Measurements from ENCODE around the gene C17orf67.
"Not testable (repeated sequence)": the region's sequence is repeated elsewhere in the genome, so short reads cannot be mapped to it uniquely, and the experiment has no call there.

Gene C17orf67

GRCh38 chr17:56762988-56763387 is 70.7 kb downstream of the C17orf67 start:
- H3K27me3 ChIP-seq (replicated peaks; ENCODE audit: control insufficient read depth, insufficient read depth, low read length): no peaks in the 10 kb centered on the region

DNA sequence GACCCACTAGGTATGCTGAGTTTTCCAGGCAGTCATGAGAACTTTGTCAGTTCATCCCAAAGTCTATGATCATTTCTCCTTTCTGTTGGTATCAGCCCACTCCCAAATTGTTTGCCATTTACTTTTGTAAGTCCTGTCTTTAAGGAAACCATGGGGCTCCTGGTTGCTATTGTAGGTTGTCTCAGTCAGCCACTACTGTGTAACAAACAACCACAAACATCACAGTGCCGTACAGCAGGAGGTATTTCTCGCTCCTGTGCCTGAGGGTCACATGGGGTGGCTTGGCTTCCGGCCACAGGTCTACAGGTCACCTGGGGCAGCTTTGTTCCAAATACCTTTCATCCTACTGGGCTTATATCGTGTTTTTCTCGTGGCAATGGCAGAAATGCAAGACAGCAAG is 71.6 kb downstream of the C17orf67 start:
- DNase-seq (ENCODE audit: extremely low read depth, insufficient read length): no peak
- H3K4me3 ChIP-seq (replicated peaks; ENCODE audit: low read depth, low read length): no peak overlapping the region
- no peaks in the 10 kb centered on the region for H3K36me3 ChIP-seq (ENCODE audit: control insufficient read depth, insufficient read depth, low read length)
- TF ChIP-seq CTCF (IDR thresholded peaks at IDR 0.05; ENCODE audit: insufficient read depth, low read length, poor library complexity, severe bottlenecking): no peak
- no peaks in the 10 kb centered on the region for H3K27me3 ChIP-seq (replicated peaks; ENCODE audit: control insufficient read depth, insufficient read depth, low read length)

More at GRCh38 chr17:56762988-56763387, 70.7 kb downstream of the C17orf67 start:
- no peak overlapping the region for H3K4me3 ChIP-seq (replicated peaks; ENCODE audit: low read depth, low read length)
- no peak for TF ChIP-seq CTCF (IDR thresholded peaks at IDR 0.05; ENCODE audit: insufficient read depth, low read length, poor library complexity, severe bottlenecking)
- no peak for DNase-seq (ENCODE audit: extremely low read depth, insufficient read length)
- H3K36me3 ChIP-seq (ENCODE audit: control insufficient read depth, insufficient read depth, low read length): no peaks in the 10 kb centered on the region

DNA sequence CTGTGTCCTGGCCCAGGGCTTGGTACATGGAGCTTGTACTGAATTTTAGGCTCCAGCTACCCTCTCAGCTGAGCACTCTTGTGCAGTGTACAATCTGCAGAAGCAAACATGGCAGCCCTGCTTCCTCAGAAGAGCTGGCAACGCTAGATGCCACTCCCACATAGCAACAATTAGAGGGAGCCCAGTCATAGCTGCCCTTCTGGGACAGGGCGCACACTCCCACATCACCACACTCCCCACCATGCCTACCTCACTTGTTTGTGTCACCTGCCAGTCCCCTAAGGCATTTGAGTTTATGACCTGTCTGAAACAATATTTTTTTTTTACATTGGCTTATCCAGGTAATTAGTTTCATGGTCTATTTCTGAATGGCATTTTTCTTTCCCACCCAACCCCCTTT is 72.3 kb downstream of the C17orf67 start:
- no peaks in the 10 kb centered on the region for H3K27me3 ChIP-seq (replicated peaks; ENCODE audit: control insufficient read depth, insufficient read depth, low read length)
- H3K36me3 ChIP-seq (ENCODE audit: control insufficient read depth, insufficient read depth, low read length): no peaks in the 10 kb centered on the region
- no peak overlapping the region for H3K4me3 ChIP-seq (replicated peaks; ENCODE audit: low read depth, low read length)
- TF ChIP-seq CTCF (IDR thresholded peaks at IDR 0.05; ENCODE audit: insufficient read depth, low read length, poor library complexity, severe bottlenecking): no peak
- DNase-seq (ENCODE audit: extremely low read depth, insufficient read length): no peak

DNA sequence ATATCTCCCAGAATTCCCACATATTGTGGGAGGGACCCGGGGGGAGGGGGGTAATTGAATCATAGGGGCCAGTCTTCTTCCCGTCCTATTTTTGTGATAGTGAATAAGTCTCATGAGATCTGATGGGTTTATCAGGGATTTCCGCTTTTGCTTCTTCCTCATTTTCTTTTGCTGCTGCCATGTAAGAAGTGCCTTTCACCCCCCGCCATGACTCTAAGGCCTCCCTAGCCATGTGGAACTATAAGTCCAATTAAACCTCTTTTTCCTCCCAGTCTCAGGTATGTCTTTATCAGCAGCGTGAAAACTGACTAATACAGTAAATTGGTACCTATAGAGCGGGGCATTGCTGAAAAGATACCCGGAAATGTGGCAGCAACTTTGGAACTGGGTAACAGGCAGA is 76.1 kb downstream of the C17orf67 start:
- H3K36me3 ChIP-seq (ENCODE audit: control insufficient read depth, insufficient read depth, low read length); H3K4me3 ChIP-seq (replicated peaks; ENCODE audit: low read depth, low read length); H3K27me3 ChIP-seq (replicated peaks; ENCODE audit: control insufficient read depth, insufficient read depth, low read length); DNase-seq (ENCODE audit: extremely low read depth, insufficient read length): not testable (repeated sequence)

DNA sequence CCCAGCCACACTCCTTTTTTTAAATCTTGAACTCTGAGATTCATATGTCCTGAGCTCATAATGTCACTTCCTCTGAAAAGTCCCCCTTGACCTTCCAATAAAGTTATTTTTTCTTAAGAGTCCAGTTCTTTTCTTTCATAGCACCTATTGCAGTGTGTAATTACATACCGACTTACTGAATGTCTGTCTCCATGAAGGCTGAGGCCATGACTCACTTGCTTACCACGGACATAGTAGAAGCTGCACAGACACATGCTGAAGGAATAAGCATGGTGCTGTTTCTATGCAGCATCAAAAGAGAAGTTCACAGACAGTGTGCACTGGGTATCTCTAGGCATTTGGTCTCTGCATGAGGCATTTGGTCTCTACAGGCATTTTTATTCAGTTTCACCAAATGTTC is 77.2 kb downstream of the C17orf67 start:
- no peaks in the 10 kb centered on the region; the same call in 1 of the 2 replicates for H3K27me3 ChIP-seq (replicated peaks; ENCODE audit: control insufficient read depth, insufficient read depth, low read length)
- no peak for DNase-seq (ENCODE audit: extremely low read depth, insufficient read length)
- TF ChIP-seq CTCF (IDR thresholded peaks at IDR 0.05; ENCODE audit: insufficient read depth, low read length, poor library complexity, severe bottlenecking): no peak

DNA sequence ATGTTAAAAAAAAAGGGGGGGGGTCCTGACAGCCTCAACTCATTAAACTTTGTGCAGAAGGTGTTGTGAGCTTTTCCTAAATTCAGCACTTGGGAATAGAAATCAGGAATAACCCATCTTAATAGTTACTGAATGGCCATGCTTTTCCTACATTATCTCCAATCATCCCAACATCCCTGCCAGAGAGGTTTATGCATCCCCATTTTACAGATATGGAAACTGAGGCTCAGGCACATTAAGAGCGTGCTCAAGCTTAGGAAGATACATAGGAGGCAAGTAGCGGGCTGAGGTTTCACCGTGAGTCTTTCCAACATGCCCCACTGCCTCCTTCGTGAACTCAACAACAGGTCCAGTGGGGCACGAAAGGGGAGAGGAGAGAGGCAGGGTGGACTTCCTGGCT is 78.4 kb downstream of the C17orf67 start:
- Histone ChIP-seq H3K4me3 (replicated peaks; ENCODE audit: low read depth, low read length) (no peak overlapping the region), H3K36me3 (ENCODE audit: control insufficient read depth, insufficient read depth, low read length) (no peaks in the 10 kb centered on the region), H3K27me3 (replicated peaks; ENCODE audit: control insufficient read depth, insufficient read depth, low read length) (no peaks in the 10 kb centered on the region; the same call in 1 of the 2 replicates)
- no peak for DNase-seq (ENCODE audit: extremely low read depth, insufficient read length)
- no peak for TF ChIP-seq CTCF (IDR thresholded peaks at IDR 0.05; ENCODE audit: insufficient read depth, low read length, poor library complexity, severe bottlenecking)

More for the DNA sequence above, 77.2 kb downstream of the C17orf67 start:
- no peak overlapping the region for H3K4me3 ChIP-seq (replicated peaks; ENCODE audit: low read depth, low read length)
- no peaks in the 10 kb centered on the region for H3K36me3 ChIP-seq (ENCODE audit: control insufficient read depth, insufficient read depth, low read length)

Data from GM06990 (cell line).